CD4-positive, alpha-beta T cell treated with Interleukin-1 beta for 1 hour (primary cell): ENCODE results near the gene PDGFB.
A peak's percentile ranks its signal among the peaks of the same experiment; 100 is the strongest.

Experiments used
- DNase-seq, 2 donors: peaks; one replicate each; pipeline ENCODE4 v3.0.0-alpha.2; 2020 to 2022

Gene PDGFB

GRCh38 chr22:39253435-39254070 lies 8.8 kb upstream of the PDGFB start:
- no peak for DNase-seq

DNA sequence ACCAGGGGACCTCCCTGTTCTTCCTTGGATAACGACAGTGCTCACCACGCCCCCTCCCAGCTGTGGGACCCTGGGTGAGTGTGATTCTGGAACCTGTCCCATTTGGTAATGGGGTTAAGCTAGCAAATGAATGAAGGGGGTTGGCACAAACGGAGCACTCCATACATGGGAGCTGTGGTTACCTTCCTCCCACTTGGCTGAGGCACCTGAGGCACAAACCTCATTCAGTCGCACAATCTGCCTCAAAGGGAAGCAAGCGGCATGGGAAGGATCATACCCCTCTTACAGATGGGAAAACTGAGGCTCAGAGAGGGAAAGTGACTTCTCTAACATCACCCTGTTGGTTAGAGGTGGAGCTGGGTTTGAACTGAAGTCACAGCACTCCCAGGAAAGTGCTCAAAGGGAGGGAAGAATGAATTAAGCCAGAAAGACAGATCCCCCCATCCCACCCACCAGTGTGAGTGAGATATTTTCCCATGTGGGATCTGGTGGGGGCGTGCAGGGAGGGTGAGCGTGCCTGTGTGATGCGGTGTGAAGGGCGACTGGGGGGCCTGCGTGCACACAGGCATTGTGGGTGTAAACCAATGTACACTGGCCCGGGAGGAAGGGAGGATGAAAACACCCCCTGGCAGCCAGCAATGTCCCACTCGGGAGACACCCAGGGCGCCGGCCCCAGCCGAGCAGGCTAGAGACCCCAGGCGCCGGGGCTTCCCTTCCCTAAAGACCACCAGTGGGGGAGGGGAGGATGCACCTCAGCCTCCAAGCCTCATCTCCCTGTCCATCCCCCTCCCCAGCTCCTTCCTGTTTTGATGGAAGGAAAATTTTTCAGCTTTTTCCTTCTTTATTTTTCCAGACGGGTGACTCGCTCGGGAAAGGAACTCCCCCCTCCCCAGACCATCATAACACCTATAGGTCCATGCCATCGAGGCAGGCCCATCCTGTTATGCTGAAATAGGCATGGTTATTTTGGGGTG lies 8.0 kb upstream of the PDGFB start:
- DNase-seq, result no peak

DNA sequence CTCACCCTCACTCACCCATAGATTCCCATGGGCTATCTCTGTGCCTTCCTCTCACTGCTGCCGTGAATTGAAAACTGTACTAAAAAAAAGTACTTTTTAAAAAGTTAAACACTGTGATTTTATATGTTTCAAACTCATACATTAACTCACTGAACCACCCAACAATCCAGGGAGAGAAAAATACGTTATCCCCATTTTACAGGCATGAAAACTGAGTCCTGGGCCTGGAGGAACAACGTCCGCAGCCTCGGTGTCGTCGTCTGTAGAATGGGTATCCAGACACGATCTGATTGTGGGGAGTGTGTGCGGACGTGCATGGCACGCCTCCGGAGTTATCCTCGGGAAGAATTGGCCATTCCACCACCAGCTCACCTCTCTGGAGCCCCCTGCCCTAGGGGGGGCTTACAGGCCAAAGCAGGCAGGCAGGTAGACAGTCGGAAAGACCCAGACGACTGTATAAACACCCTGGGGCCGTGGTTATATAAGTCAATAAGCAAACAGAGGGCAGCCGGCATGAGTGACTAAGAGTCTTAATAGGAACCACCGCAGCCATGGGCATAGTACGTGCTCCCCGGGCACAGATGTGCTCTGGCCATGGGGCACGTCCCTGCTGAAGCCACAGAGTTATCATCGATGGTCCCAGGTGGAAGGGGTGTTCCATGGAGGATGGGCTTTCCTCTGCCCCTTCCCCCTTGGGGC lies 7.1 kb upstream of the PDGFB start:
- no peak for DNase-seq

- DNase-seq, result no peak
Observed at GRCh38 chr22:39250838-39251237, 6.1 kb upstream of the PDGFB start.

DNA sequence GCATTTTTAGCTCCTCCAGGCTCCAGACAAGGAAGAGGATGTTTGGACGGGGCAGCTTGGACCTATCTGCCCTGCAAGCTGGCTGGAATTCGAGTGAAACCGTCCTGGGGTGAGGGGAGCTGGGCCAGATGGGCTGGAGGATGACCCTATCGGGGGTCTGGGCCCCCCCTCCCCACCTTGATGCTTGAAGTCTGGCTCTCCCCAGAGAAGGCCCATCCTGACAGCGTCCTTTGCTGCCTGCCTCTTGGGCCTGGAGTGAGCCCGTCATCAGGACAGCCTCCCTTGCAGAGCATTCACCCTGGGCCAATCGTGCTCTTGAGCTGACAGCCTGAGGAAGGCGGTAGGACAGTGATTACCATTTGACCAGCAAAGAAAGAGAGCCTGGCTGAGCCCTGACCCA lies 5.3 kb upstream of the PDGFB start:
- DNase-seq, result no peak

DNA sequence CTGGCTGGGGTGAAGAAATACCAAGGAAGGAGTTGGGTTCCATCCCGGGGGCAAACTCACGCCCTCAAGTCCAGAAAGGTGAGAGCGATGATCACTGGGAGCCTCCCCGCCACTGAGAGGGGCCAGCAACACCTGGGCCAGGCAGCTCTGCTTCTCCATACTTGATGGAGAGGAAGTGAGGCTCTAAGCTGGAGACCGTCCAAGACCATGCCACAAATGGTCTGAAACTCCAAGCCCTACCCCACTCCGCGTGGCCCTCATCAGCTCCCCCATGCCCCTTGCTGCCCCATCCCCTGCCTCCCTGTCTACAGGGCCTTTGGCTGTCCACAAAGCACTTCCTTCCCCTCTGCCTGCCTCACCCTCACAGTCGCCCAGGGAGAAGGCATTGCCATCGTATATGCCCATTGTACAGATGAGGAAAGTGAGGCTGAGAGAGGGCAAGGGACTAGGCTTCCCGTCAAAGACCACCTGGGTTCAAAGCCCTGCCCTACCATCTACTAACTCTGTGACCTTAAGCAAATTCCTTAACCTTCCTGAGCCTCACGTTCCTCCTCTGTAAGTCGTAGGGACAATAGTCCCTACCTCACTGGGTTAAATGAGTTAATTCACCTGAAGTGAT lies 4.4 kb upstream of the PDGFB start:
- no peak for DNase-seq

GRCh38 chr22:39248254-39248653 lies 3.5 kb upstream of the PDGFB start:
- DNase-seq, result no peak

GRCh38 chr22:39247361-39247760 lies 2.6 kb upstream of the PDGFB start:
- DNase-seq, result no peak

DNA sequence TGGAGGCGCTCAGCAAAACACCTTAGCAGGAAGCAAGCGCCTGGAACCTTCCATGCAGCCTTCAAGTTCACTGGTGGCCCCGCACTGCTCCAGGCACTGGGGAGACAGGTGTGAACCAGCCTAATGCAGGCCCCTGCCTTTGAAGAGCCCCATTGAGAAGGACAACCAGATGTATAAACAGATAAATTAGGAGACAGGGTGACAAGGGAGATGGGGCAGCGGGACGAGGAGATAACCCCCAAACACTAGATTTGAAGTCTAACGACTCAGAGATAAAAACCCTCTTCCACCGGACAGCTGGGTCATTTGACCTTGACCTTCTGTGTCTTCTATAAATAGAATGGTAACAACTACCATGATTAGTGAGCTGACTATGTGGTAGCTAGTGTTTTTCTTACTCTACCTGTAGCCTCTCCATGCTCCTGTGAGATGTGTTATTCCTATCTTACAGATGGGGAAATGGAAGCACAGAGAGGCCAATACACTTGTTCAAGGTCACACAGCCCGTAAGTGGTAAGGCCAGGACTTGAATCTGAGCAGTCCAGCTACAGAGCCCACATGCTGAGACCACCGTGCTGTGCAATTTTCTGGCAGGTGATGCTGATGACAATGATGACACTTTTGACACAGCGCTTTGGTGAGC lies 2.0 kb upstream of the PDGFB start:
- DNase-seq, result no peak

- no peak for DNase-seq
Observed at GRCh38 chr22:39246217-39246616, 1.4 kb upstream of the PDGFB start.

DNA sequence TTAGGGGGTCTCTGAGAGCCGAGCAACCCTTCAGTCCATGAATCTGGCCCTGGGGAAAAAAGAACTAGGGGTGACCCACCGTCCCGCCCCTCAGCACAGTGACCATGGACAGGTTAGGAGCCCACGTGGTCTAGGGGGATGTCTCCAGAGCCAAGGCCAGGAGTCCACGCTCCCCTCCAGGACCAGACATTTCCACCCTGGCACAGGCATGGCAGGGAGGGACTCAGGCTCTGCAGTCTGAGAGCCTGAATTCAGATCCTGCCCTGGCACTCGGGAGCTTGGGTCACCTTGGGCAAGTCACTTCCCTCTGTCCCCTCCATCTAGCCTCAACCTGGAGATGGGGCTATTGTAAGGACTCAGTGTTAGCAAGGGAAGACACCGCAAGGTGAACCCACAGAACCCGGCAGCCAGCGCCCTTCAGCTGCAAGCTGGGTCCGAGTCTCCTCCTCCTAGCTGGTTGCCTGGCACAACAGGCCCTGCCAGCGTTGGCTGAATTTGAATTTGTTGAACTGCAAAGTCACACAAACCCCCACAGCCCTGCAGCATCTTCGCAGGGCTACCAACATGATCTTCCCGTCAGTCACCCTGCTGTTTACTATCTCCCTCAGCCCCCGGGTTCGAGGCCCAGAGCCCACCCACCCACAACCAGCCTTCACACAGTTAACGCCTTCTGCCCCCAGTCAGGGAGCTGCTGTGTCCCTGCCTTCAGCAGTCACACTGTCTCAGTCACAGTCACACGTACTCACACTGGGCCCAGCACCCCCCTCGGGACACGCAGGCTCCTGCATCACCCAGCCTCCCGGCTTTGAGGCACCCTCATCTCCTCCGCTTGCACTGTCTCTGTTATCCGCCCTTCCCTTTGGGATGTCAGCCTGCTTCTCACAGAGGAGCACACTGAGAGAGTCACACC lies 603 bp upstream of the PDGFB start:
- DNase-seq, result no peak

GRCh38 chr22:39244136-39244495 lies 666 bp downstream of the PDGFB start:
- DNase-seq, result no peak

GRCh38 chr22:39243439-39244135 lies 1.2 kb downstream of the PDGFB start:
- DNase-seq, result no peak

DNA sequence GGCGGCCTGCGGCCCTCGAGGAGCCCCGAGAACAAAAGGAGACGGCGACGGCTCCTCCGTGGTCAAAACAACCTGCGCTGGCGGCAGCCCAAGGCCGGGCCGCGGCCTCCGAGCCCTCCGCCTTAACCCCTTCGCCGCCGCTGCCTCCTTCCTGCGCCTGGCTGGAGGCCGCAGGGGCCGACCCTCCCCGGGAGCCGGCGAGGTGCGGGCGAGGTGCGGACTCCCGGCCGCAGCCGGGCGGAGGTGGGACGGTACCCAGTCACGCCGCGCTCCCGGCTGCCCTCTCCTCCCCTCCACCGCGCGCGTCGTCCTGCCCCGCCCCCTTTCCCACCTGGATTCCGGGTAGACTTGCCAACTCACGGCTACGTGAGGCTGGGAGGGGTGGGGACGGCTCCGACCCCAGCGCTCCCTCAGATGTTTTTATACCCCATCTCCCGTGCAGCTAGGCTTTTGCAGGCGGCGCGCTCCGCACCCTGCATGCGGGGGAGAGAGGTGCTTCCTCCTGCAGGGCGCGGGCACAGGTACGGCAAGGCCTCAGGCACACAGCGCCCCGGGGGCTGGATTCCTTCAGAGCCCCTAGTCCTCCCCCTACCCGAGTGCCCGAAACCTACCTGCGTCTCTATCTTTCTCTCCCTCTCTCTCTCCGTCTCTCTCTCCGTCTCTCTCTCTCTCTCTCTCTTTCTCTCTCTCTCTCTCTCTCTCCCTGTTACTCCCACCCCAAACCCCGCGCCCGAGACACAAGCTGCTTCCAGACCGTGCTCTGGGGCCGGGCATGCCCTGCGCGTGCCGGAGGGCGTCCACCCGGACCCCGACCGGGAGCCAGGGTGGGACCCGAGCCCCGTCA lies 2.0 kb downstream of the PDGFB start:
- peak in 1 of 2 donors; percentile 34 for DNase-seq

DNA sequence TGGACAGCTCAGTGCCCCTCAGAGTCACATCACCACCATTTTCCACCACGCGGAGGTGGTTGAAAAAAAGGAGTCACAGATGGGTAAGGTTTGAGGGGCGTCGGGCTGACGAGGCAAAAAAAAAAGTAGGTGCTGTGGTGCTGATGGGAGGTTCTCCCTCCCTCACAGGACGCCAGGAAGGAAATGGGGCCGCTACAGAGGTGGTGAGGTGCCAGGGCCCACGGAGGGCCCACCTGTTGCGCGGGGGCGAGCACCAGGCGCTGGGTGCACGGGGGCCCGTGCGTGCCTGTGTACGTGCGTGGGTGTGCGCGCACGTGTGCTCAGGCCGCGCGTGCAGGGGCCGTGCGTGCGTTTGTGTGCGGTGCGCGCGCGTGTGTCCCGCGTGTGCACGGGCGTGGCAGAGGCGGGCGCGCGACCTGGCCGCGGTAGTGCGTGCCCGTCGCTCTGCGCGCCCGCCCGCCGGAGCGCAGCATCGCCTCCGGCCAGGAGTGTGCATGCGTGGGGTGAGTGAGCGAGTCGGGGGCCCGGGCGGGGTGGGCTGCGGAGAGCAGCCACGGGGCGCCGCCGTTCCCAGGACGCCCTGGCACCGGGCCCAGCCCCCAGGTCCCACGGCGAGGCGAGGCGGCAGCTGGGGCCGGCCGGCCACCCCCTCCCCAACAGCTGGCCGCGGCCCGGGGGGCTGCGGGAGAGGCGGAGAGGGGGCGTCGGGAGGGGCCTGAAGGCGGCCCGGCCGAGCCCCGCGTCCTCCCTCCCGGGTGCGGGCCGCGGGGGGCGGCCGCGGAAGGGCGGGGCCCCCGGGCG lies 2.8 kb downstream of the PDGFB start:
- peak; percentile 62 to 66 for DNase-seq

- peak; percentile 53 to 60 for DNase-seq
Observed at GRCh38 chr22:39240831-39241793, 3.7 kb downstream of the PDGFB start.

GRCh38 chr22:39239561-39240423 lies 5.0 kb downstream of the PDGFB start:
- DNase-seq, result peak in 1 of 2 donors; percentile 21
